ENCODE data around the gene SPATA31A6.
"Not testable (repeated sequence)": the region's sequence is repeated elsewhere in the genome, so short reads cannot be mapped to it uniquely, and the experiment has no call there.

- TF ChIP-seq CTCF (IDR thresholded peaks at IDR 0.05; ENCODE audit: insufficient read depth, low read length); GABPA (IDR thresholded peaks at IDR 0.05; ENCODE audit: low read depth); POLR2AphosphoS5 (IDR thresholded peaks at IDR 0.05; ENCODE audit: low read depth); REST (IDR thresholded peaks at IDR 0.05; ENCODE audit: insufficient replicate concordance, low read depth); SPI1 (IDR thresholded peaks at IDR 0.05; ENCODE audit: borderline replicate concordance, low read depth): not testable (repeated sequence)
These were observed 39.8 kb downstream of the SPATA31A6 start for GRCh38 chr9:42223230-42223629.
